K562 (cell line): ENCODE results near the gene CSKMT. TPM values are rescaled to one million over a fixed set of nuclear protein-coding genes. Genes with fewer than 3 reads are reported as not detected.

ENCODE experiments used
- ARID1B ChIP-seq: fragments of 450-650 bp; IDR thresholded peaks from 2 replicates; pipeline ENCODE4 v1.6.1; 2016; ENCODE audit warnings: antibody characterized with exemption, mild to moderate bottlenecking, inconsistent platforms
- BACH1 ChIP-seq: fragments of 200-800 bp; sonication (Bioruptor generic); IDR thresholded peaks from 2 replicates; pipeline ENCODE4 v1.6.1; 2016; ENCODE audit warnings: missing genetic modification characterization, missing compliant biosample characterization
- BRF2 ChIP-seq: IDR thresholded peaks from 3 replicates; pipeline ENCODE4 v1.6.1; 2011; ENCODE audit warnings: borderline replicate concordance, mild to moderate bottlenecking; ENCODE audit not compliant: insufficient read length, insufficient read depth
- CLOCK ChIP-seq: fragments of 250-450 bp; sonication (Bioruptor Pico); IDR thresholded peaks from 2 replicates; pipeline ENCODE4 v1.4.0; 2020; ENCODE audit warnings: mild to moderate bottlenecking, moderate library complexity, borderline replicate concordance
- EP400 ChIP-seq: fragments of 450-650 bp; IDR thresholded peaks from 2 replicates; pipeline ENCODE4 v1.6.1; 2017; ENCODE audit warnings: antibody characterized with exemption, mild to moderate bottlenecking, moderate library complexity
- ETV6 ChIP-seq, 3 experiments: fragments of 150-350 bp in 1 of 3; sonication (generic) in 1 of 3; formaldehyde crosslinking in 1 of 3; IDR thresholded peaks; 2 replicates each; pipeline versions ENCODE4 v1.6.1 to v1.8.0; 2014 to 2022; ENCODE audit warnings: borderline replicate concordance in 2 of 3, low read depth in 2 of 3, antibody characterized with exemption in 1 of 3, low read length in 1 of 3, mild to moderate bottlenecking in 1 of 3, missing genetic modification reagents in 1 of 3
- GABPA ChIP-seq: fragments of 200-800 bp; sonication (Bioruptor generic); conservative IDR thresholded peaks from 2 replicates; pipeline ENCODE4 v1.6.1; 2016; ENCODE audit warnings: low read depth, missing genetic modification characterization, missing compliant biosample characterization
- GATA2 ChIP-seq: sonication (generic); formaldehyde crosslinking; IDR thresholded peaks from 2 replicates; pipeline ENCODE4 v1.4.0; 2020; ENCODE audit warnings: mild to moderate bottlenecking, missing genetic modification reagents
- ILF3 ChIP-seq: fragments of 450-650 bp; IDR thresholded peaks from 2 replicates; pipeline ENCODE4 v1.6.1; 2018; ENCODE audit warnings: antibody characterized with exemption, mild to moderate bottlenecking, moderate library complexity, borderline replicate concordance
- KLF1 ChIP-seq: fragments of 450-650 bp; IDR thresholded peaks from 2 replicates; pipeline ENCODE4 v1.6.1; 2016; ENCODE audit warnings: missing genetic modification characterization, missing compliant biosample characterization
- NELFE ChIP-seq: IDR thresholded peaks from 2 replicates; pipeline ENCODE4 v1.6.1; 2011; ENCODE audit warnings: mild to moderate bottlenecking; ENCODE audit not compliant: insufficient read depth, insufficient read length
- POLR2A ChIP-seq: fragments of 450-650 bp; conservative IDR thresholded peaks from 2 replicates; pipeline ENCODE4 v1.6.1; 2016
- RBM25 ChIP-seq: fragments of 200-400 bp; formaldehyde crosslinking; IDR thresholded peaks from 2 replicates; pipeline ENCODE4 v1.6.1; 2018; ENCODE audit warnings: low read length, low read depth, moderate library complexity; ENCODE audit not compliant: severe bottlenecking
- TEAD1 ChIP-seq, 2 experiments: fragments of 450-650 bp in 1 of 2; sonication (generic) in 1 of 2; formaldehyde crosslinking; IDR thresholded peaks; 2 replicates each; pipeline versions ENCODE4 v1.4.0 to v1.8.0; 2020 to 2022; ENCODE audit warnings: mild to moderate bottlenecking in 2 of 2, missing genetic modification reagents in 1 of 2
- TRIM28 ChIP-seq: fragments of 450-650 bp; IDR thresholded peaks from 2 replicates; pipeline ENCODE4 v1.6.1; 2017
- UBTF ChIP-seq, 2 experiments: IDR thresholded peaks; 2 replicates each; pipeline ENCODE4 v1.6.1; 2012; ENCODE audit warnings: improper control_type of control experiment in 2 of 2, low read depth in 2 of 2, low read length in 2 of 2, borderline replicate concordance in 1 of 2
- ZNF239 ChIP-seq: fragments of 250-450 bp; sonication (Bioruptor Pico); IDR thresholded peaks from 2 replicates; pipeline ENCODE4 v1.4.0; 2020; ENCODE audit warnings: mild to moderate bottlenecking
- ZNF253 ChIP-seq: fragments of 250-450 bp; sonication (Bioruptor Pico); conservative IDR thresholded peaks from 2 replicates; pipeline ENCODE4 v1.6.1; 2021; ENCODE audit warnings: mild to moderate bottlenecking
- ZNF277 ChIP-seq: fragments of 250-450 bp; sonication (Bioruptor Pico); IDR thresholded peaks from 2 replicates; pipeline ENCODE4 v1.8.0; 2022; ENCODE audit warnings: inconsistent platforms, mild to moderate bottlenecking, moderate library complexity, borderline replicate concordance
- ZNF324 ChIP-seq: fragments of 250-450 bp; sonication (Bioruptor Pico); IDR thresholded peaks from 2 replicates; pipeline ENCODE4 v1.4.0; 2020; ENCODE audit warnings: mild to moderate bottlenecking
- polyA plus RNA-seq, 8 experiments: library from polyadenylated mRNA; depleted of rRNA in 4 of 8; stranded (reverse) in 5 of 8; unstranded in 3 of 8; fragments of >200 nt; fragmentation: Nextera tagmentation in 2 of 8; fragmentation: Illumina TruSeq in 1 of 8; extraction: Ambion mirVana in 2 of 8; extraction: Trizol in 1 of 8; gene quantifications; 2 replicates each; pipeline versions ENCODE4 v1.2.1 to v1.2.3, GENCODE V29; 2011 to 2014; ENCODE audit warnings: inconsistent platforms in 1 of 8, missing spikeins in 1 of 8
- total RNA-seq, 7 experiments: library from RNA; depleted of rRNA in 6 of 7; stranded (reverse); fragments of >200 nt in 6 of 7; fragmentation: Illumina TruSeq in 2 of 7; extraction: Trizol in 2 of 7; gene quantifications; 2 replicates each; pipeline versions ENCODE4 v1.2.1 to v1.2.3, GENCODE V29; 2011 to 2021; ENCODE audit warnings: low replicate concordance in 1 of 7

Gene CSKMT
- total and polyA plus RNA-seq, 9 of the 15 experiments (the other 6 are each of a cell fraction or from before 2014, with no cell fraction given) = 10.3 to 108 (median 27.2) TPM

- TF ChIP-seq ETV6 (IDR thresholded peaks at IDR 0.05; ENCODE audit: borderline replicate concordance in 1 of 2, low read depth in 2 of 2, low read length in 1 of 2) = no peak
- TF ChIP-seq ETV6 (CRISPR knock-in tag; IDR thresholded peaks at IDR 0.05; ENCODE audit: borderline replicate concordance) = no peak
- TF ChIP-seq UBTF (IDR thresholded peaks at IDR 0.05; ENCODE audit: borderline replicate concordance in 1 of 2, low read depth in 2 of 2, low read length in 2 of 2) = no peak
- TF ChIP-seq ZNF239 (CRISPR knock-in tag) = no peak
- no peak for TF ChIP-seq ZNF277
- no peak for TF ChIP-seq TEAD1 (CRISPR knock-in tag; IDR thresholded peaks at IDR 0.05)
- TF ChIP-seq RBM25 = no peak
- no peak for TF ChIP-seq KLF1
- TF ChIP-seq GABPA = no peak
- TF ChIP-seq CLOCK (CRISPR knock-in tag) = no peak
- no peak for TF ChIP-seq POLR2A
- TF ChIP-seq ARID1B = no peak
- TF ChIP-seq EP400 = no peak
- TF ChIP-seq NELFE = no peak
- TF ChIP-seq ZNF324 (CRISPR knock-in tag) = no peak
- TF ChIP-seq BRF2 = no peak
- TF ChIP-seq ILF3 = no peak
- no peak for TF ChIP-seq ZNF253
- TF ChIP-seq BACH1 = no peak
- TF ChIP-seq TRIM28 = no peak
- TF ChIP-seq GATA2 = no peak
Observed at GRCh38 chr11:62694455-62695167, 29.5 kb downstream of the CSKMT start (continued).
